HEK293T (cell line): ENCODE measurements around the gene TNFRSF11A.

Experiments
- CTCF ChIA-PET: fragments of 350-600 bp; formaldehyde crosslinking; extraction: SDS; loops from one replicate; lab custom pipeline; 2021; ENCODE audit warnings: antibody characterized with exemption, inconsistent platforms; lab: Yijun Ruan, JAX
- POLR2A ChIA-PET: fragments of 350-600 bp; formaldehyde crosslinking; extraction: SDS; loops from one replicate; lab custom pipeline; 2020; ENCODE audit warnings: antibody characterized with exemption, inconsistent platforms; lab: Yijun Ruan, JAX
- DNase-seq: peaks from one replicate; pipeline ENCODE4 v3.0.0; 2012; ENCODE audit warnings: mixed read lengths; ENCODE audit errors: extremely low spot score
- ARNT ChIP-seq: fragments of 450-650 bp; IDR thresholded peaks from 2 replicates; pipeline ENCODE4 v1.6.1; 2017; ENCODE audit warnings: mild to moderate bottlenecking
- BHLHE40 ChIP-seq: fragments of 450-650 bp; IDR thresholded peaks from 2 replicates; pipeline ENCODE4 v1.6.1; 2016; ENCODE audit warnings: mild to moderate bottlenecking, moderate library complexity, borderline replicate concordance
- CTBP1 ChIP-seq: fragments of 450-650 bp; IDR thresholded peaks from 2 replicates; pipeline ENCODE4 v1.6.1; 2016; ENCODE audit warnings: borderline replicate concordance
- ELF4 ChIP-seq: fragments of 450-650 bp; IDR thresholded peaks from 2 replicates; pipeline ENCODE4 v1.6.1; 2017; ENCODE audit warnings: antibody characterized with exemption
- FOXA1 ChIP-seq: fragments of 450-650 bp; IDR thresholded peaks from 2 replicates; pipeline ENCODE4 v1.6.1; 2016; ENCODE audit warnings: mild to moderate bottlenecking
- FOXK2 ChIP-seq: fragments of 450-650 bp; IDR thresholded peaks from 2 replicates; pipeline ENCODE4 v1.6.1; 2016; ENCODE audit warnings: mild to moderate bottlenecking
- FOXM1 ChIP-seq: fragments of 450-650 bp; IDR thresholded peaks from 2 replicates; pipeline ENCODE4 v1.6.1; 2017; ENCODE audit warnings: mild to moderate bottlenecking, borderline replicate concordance
- HDGF ChIP-seq: fragments of 450-650 bp; IDR thresholded peaks from 2 replicates; pipeline ENCODE4 v1.6.1; 2017; ENCODE audit warnings: antibody characterized with exemption, borderline replicate concordance
- L3MBTL2 ChIP-seq: fragments of 450-650 bp; conservative IDR thresholded peaks from 2 replicates; pipeline ENCODE4 v1.6.1; 2016; ENCODE audit warnings: mild to moderate bottlenecking
- LEF1 ChIP-seq: fragments of 450-650 bp; IDR thresholded peaks from 2 replicates; pipeline ENCODE4 v1.6.1; 2017; ENCODE audit warnings: mild to moderate bottlenecking, borderline replicate concordance
- NFRKB ChIP-seq: fragments of 450-650 bp; IDR thresholded peaks from 2 replicates; pipeline ENCODE4 v1.6.1; 2016; ENCODE audit warnings: mild to moderate bottlenecking, moderate library complexity
- SP1 ChIP-seq: fragments of 450-650 bp; IDR thresholded peaks from 2 replicates; pipeline ENCODE4 v1.6.1; 2017
- SUZ12 ChIP-seq: fragments of 450-650 bp; IDR thresholded peaks from 2 replicates; pipeline ENCODE4 v1.6.1; 2016; ENCODE audit warnings: mild to moderate bottlenecking
- TARDBP ChIP-seq: fragments of 450-650 bp; IDR thresholded peaks from 2 replicates; pipeline ENCODE4 v1.6.1; 2016
- ZNF384 ChIP-seq: fragments of 450-650 bp; IDR thresholded peaks from 2 replicates; pipeline ENCODE4 v1.6.1; 2016
- TF ChIP-seq, protein P1 (sequence below): fragments of 450-650 bp; IDR thresholded peaks from 2 replicates; pipeline ENCODE4 v1.6.1; 2016

TNFRSF11A gene

DNA sequence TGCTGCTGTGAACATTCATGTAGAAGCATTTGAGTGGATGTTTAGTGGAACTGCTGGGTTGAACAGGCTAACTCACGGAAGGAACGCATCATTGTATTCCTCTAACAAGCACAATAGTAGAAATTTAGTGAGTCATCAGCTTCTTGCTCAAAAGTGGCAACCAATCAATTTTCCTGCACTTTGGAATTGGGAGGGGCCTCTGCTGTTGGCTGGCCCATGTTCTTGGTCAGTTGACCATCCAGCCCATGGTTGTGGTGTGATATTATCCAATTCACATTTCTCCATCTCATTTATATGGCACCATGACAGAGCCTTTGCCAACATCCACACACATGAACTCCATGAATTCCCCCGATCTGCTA lies 95.0 kb downstream of the TNFRSF11A start:
- CTCF ChIA-PET, result no interaction called here
- TF ChIP-seq CTBP1 (no peak), ELF4 (no peak), BHLHE40 (no peak), SUZ12 (no peak), LEF1 (no peak), HDGF (no peak), ARNT (no peak), TARDBP (no peak), L3MBTL2 (no peak)
- TF ChIP-seq, protein P1, sequence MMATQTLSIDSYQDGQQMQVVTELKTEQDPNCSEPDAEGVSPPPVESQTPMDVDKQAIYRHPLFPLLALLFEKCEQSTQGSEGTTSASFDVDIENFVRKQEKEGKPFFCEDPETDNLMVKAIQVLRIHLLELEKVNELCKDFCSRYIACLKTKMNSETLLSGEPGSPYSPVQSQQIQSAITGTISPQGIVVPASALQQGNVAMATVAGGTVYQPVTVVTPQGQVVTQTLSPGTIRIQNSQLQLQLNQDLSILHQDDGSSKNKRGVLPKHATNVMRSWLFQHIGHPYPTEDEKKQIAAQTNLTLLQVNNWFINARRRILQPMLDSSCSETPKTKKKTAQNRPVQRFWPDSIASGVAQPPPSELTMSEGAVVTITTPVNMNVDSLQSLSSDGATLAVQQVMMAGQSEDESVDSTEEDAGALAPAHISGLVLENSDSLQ, result no peak
- no peak for DNase-seq
- POLR2A ChIA-PET, result interaction anchor here (0.7 kb wide), 1 partner anchor 103 kb away, joined by 3 read pairs; the partner anchor contains the start of gene ZCCHC2

DNA sequence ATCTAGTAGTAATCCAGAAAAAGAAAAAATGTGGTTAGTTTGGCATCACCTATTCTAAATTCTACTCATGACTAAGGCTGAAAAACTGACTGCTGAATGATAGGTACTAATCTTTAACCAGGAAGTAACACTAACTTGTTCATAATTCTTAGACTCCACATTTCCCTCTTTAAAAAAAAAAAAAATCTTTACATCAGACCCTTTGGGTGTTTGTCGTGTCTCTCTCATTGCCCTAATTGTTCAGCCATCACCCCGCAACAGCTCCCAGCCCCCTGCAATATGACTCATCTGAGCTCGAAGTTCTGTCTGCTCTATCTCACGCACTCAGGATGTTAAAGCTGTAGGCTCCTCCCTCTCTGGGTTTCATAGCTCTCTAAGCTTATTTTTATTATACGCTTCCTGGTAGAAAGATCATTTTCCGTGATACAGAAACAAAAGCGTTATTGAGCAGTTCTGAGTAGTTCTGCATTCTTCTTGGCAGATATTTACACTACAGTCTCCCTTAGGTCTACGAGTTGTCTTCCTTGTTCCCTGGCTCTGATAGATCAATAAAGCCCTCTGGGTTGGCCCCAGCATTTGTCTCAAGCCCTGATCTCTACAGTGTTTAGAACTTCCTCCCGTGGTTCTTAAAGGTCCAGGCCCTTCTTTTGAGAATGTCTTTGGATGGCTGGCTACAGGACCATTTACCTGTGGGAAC lies 95.6 kb downstream of the TNFRSF11A start:
- no peak for DNase-seq
- POLR2A ChIA-PET, result interaction anchor here (0.7 kb wide), 1 partner anchor 102 kb away, joined by 3 read pairs; the partner anchor contains the start of gene ZCCHC2
- TF ChIP-seq SP1 (no peak), SUZ12 (no peak)
- CTCF ChIA-PET, result interaction anchor here (1.2 kb wide), 1 partner anchor 163 kb away, joined by 3 read pairs; no protein-coding TSS in a partner anchor

DNA sequence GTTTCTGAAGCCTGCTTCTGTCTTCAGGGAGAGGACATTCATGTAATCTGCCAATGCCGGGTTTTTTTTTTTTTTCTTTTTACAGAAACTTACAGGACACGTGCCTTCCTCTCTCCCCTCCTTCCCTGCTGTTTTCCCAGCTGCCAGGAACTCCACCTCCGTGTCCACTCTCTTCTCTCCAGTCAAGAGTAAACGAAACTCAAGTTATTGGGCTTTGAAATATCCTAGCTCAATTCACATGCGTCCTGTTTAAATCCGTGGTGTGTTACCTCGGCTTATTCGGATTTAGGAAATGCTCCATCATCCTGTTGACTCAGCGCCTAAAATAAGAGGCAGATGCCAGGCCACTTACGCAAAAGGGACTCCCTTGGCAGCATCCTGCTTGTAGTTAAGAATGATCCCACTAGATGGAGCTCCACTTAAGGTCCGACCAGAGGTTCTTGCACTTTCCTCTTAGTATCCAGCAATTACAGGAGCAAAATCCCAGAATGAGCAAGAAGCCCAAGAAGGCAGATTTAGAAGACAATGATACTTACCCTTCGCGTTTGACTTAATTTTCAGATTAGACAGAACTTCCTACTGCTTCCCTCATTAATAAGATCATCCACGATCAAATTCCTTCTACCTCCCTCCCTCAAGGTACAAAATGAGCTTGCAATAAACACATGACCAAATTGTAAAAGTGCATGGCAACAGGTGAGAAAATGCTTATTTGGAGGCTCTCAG lies 100.5 kb downstream of the TNFRSF11A start:
- TF ChIP-seq NFRKB (no peak), ELF4 (no peak), ZNF384 (no peak), SUZ12 (no peak), SP1 (no peak), CTBP1 (no peak), BHLHE40 (no peak), LEF1 (no peak), TARDBP (no peak), FOXA1 (no peak), L3MBTL2 (no peak), FOXM1 (no peak), ARNT (no peak), FOXK2 (no peak), HDGF (no peak)
- TF ChIP-seq, protein P1, result no peak
- CTCF ChIA-PET, result interaction anchor here (0.5 to 1.8 kb wide), 7 partner anchors 11 to 557 kb away, joined by 3 to 9 read pairs (median 3); partner anchors contain the start of gene ZCCHC2
- POLR2A ChIA-PET, result interaction anchor here (0.8 to 1.4 kb wide), 3 partner anchors 11 to 101 kb away, joined by 3 to 4 read pairs (median 3); partner anchors contain the start of gene ZCCHC2
- peak; percentile 61 for DNase-seq

DNA sequence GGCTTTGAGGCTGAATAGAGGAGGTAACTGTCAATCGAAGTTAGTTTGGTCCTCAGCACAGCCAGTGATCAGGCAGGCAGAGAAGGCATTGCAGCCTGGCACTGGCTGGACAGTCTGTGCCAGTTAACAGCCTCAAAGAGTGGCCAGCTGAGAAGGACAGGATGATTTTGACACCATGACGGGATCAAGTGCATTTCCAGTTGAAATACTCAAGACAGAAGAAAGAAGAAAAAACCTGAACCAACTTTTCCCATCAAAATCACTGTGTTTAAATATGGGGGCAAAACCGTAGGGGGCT lies 101.0 kb downstream of the TNFRSF11A start:
- CTCF ChIA-PET, result interaction anchor here (0.5 to 1.8 kb wide), 6 partner anchors 11 to 557 kb away, joined by 3 to 9 read pairs (median 3); partner anchors contain the start of gene ZCCHC2
- POLR2A ChIA-PET, result interaction anchor here (0.8 to 1.4 kb wide), 3 partner anchors 11 to 100 kb away, joined by 3 to 4 read pairs (median 3); partner anchors contain the start of gene ZCCHC2
- no peak for TF ChIP-seq CTBP1
- TF ChIP-seq, protein P1, result no peak
- TF ChIP-seq NFRKB, result no peak
- TF ChIP-seq FOXK2, result no peak
- TF ChIP-seq ARNT, result no peak
- no peak for TF ChIP-seq LEF1
- TF ChIP-seq SUZ12, result no peak
- TF ChIP-seq ELF4, result no peak
- TF ChIP-seq HDGF, result no peak
- TF ChIP-seq SP1, result no peak
- no peak for DNase-seq

DNA sequence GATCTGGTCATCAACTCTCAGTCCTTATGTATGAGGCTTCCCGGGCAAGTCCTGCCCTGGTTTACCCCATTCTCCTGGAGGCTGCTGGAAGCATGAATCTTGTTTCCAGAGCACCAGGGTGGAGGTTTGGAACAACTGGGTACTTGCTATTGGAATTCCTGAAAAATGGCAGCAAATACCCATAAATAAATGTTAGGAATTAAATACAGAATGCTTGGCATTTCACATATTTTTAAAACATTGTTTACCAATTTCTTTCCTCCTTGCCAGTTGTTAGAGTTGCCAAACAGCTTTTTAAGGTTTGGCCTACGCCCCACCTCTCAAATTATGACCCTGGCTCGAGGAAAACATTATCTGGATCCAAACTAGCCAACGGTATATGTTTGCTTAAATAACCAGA lies 107.1 kb downstream of the TNFRSF11A start:
- ChIA-PET POLR2A (no interaction called here), CTCF (no interaction called here)
- no peak for TF ChIP-seq ARNT
- no peak for TF ChIP-seq LEF1
- no peak for TF ChIP-seq SUZ12
- no peak for TF ChIP-seq ZNF384
- TF ChIP-seq HDGF, result no peak
- TF ChIP-seq ELF4, result no peak
- no peak for TF ChIP-seq TARDBP
- no peak for TF ChIP-seq FOXA1
- TF ChIP-seq, protein P1, result no peak
- no peak for TF ChIP-seq NFRKB
- TF ChIP-seq L3MBTL2, result no peak
- TF ChIP-seq SP1, result no peak
- TF ChIP-seq FOXM1, result no peak
- no peak for TF ChIP-seq BHLHE40
- no peak for TF ChIP-seq CTBP1
- DNase-seq, result no peak
